Measurements from ENCODE around the gene GIPR. TPM values are rescaled to one million over a fixed set of nuclear protein-coding genes. Genes with fewer than 3 reads are reported as not detected.
A peak's percentile ranks its signal among the peaks of the same experiment; 100 is the strongest.

The GIPR gene
- polyA plus RNA-seq, 2 donors, result 0.62 to 2.1 TPM

DNA sequence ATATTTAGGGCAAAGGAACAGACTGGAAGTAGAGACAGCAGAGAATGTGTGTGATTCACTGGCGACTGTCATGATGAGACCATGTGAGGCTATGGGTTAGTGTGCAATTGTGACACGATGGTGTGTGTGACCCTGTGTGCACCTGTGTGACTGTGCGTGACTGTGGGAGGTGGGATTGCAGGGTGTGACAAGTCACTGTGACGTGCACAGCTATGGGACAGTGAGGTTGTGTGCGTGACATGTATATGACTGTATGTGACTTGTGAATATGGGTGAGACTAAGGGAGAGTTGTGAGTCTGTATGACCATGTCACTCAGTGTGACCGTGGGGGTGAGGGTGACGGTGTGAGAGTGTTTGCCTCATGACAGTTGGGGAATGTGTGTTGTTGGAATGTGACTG lies 3.4 kb upstream of the GIPR start:
- 66 to 76% methylated on average over 7 of the region's 7 CpGs for WGBS, 2 donors
- Histone ChIP-seq H3K9me3 (ENCODE audit: control insufficient read depth in 2 of 2, insufficient read depth in 1 of 2, low read depth in 1 of 2, low read length in 1 of 2) (no peaks in the 10 kb centered on the region), H3K4me3 (ENCODE audit: low read depth in 1 of 2, low read length in 2 of 2) (no peak overlapping the region), H3K27me3 (ENCODE audit: control insufficient read depth in 1 of 2, insufficient read depth in 2 of 2, low read length in 2 of 2) (no peaks in the 10 kb centered on the region), H3K36me3 (ENCODE audit: control insufficient read depth in 2 of 2, insufficient read depth in 2 of 2, low read length in 1 of 2) (no peaks in the 10 kb centered on the region), H3K27ac (ENCODE audit: low read depth in 2 of 2, low read length in 1 of 2) (no peak overlapping the region), H3K4me1 (ENCODE audit: control insufficient read depth in 2 of 2, insufficient read depth in 2 of 2, low read length in 1 of 2) (peaks cover 0 to 7% of the 10 kb centered on the region in 2 donors)

DNA sequence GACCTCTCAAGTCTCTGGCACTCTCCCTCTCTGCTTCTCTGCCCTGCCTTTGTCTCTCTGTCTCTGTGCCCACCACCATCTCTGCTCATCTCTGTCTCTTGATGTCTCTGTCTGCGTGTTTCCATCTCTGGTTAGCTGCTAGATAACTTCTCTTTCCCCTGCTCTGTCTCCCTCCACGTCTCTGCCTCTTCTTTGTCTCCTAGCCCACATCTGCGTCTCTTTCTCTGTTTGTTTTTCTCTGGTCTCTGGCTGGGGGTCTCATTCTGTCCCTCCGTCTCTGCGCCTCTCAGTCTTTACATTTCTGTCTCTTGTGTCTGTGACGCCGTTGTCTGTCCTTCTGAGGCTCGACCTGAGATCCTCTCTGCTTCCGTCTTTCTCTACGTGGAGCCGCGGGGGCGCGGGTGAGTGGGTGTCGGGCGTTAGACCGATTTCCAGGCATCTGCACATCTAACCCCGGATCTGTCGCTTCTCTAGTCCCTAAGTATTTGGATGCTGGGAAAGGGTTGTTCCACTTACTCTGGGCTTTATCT lies 386 bp downstream of the GIPR start:
- H3K27me3 ChIP-seq (ENCODE audit: control insufficient read depth in 1 of 2, insufficient read depth in 2 of 2, low read length in 2 of 2), result peaks cover 0 to 2% of the 10 kb centered on the region in 2 donors

GRCh38 chr19:45670670-45671453 lies 2.8 kb downstream of the GIPR start:
- Histone ChIP-seq H3K4me3 (ENCODE audit: low read depth in 1 of 2, low read length in 2 of 2) (no peak overlapping the region), H3K27me3 (ENCODE audit: control insufficient read depth in 1 of 2, insufficient read depth in 2 of 2, low read length in 2 of 2) (peaks cover 0 to 2% of the 10 kb centered on the region in 2 donors), H3K36me3 (ENCODE audit: control insufficient read depth in 2 of 2, insufficient read depth in 2 of 2, low read length in 1 of 2) (no peaks in the 10 kb centered on the region), H3K4me1 (ENCODE audit: control insufficient read depth in 2 of 2, insufficient read depth in 2 of 2, low read length in 1 of 2) (peaks cover 5 to 7% of the 10 kb centered on the region in 2 donors), H3K27ac (ENCODE audit: low read depth in 2 of 2, low read length in 1 of 2) (no peak overlapping the region), H3K9me3 (ENCODE audit: control insufficient read depth in 2 of 2, insufficient read depth in 1 of 2, low read depth in 1 of 2, low read length in 1 of 2) (no peaks in the 10 kb centered on the region)
- WGBS, 2 donors, result 15 to 17% methylated on average over 41 to 42 of the region's 42 CpGs

More for the DNA sequence above, 386 bp downstream of the GIPR start:
- Histone ChIP-seq H3K27ac (ENCODE audit: low read depth in 2 of 2, low read length in 1 of 2) (peak overlapping the region in 1 of 2 donors; percentile 36), H3K4me1 (ENCODE audit: control insufficient read depth in 2 of 2, insufficient read depth in 2 of 2, low read length in 1 of 2) (peaks cover 5 to 7% of the 10 kb centered on the region in 2 donors), H3K4me3 (ENCODE audit: low read depth in 1 of 2, low read length in 2 of 2) (peak overlapping the region; percentile 28 to 32), H3K36me3 (ENCODE audit: control insufficient read depth in 2 of 2, insufficient read depth in 2 of 2, low read length in 1 of 2) (no peaks in the 10 kb centered on the region), H3K9me3 (ENCODE audit: control insufficient read depth in 2 of 2, insufficient read depth in 1 of 2, low read depth in 1 of 2, low read length in 1 of 2) (no peaks in the 10 kb centered on the region)
- WGBS, 2 donors, result 0 to 1% methylated on average over 19 of the region's 19 CpGs

- peaks cover 5 to 10% of the 10 kb centered on the region in 2 donors for H3K4me1 ChIP-seq (ENCODE audit: control insufficient read depth in 2 of 2, insufficient read depth in 2 of 2, low read length in 1 of 2)
- H3K36me3 ChIP-seq (ENCODE audit: control insufficient read depth in 2 of 2, insufficient read depth in 2 of 2, low read length in 1 of 2), result no peaks in the 10 kb centered on the region
- H3K27me3 ChIP-seq (ENCODE audit: control insufficient read depth in 1 of 2, insufficient read depth in 2 of 2, low read length in 2 of 2), result peaks cover 0 to 2% of the 10 kb centered on the region in 2 donors
- no peak overlapping the region for H3K27ac ChIP-seq (ENCODE audit: low read depth in 2 of 2, low read length in 1 of 2)
- no peak overlapping the region for H3K4me3 ChIP-seq (ENCODE audit: low read depth in 1 of 2, low read length in 2 of 2)
- WGBS, 2 donors, result 67 to 69% methylated on average over 7 of the region's 7 CpGs
- H3K9me3 ChIP-seq (ENCODE audit: control insufficient read depth in 2 of 2, insufficient read depth in 1 of 2, low read depth in 1 of 2, low read length in 1 of 2), result peaks cover 0 to 3% of the 10 kb centered on the region in 2 donors
Measured at GRCh38 chr19:45674946-45675345, 6.9 kb downstream of the GIPR start.

DNA sequence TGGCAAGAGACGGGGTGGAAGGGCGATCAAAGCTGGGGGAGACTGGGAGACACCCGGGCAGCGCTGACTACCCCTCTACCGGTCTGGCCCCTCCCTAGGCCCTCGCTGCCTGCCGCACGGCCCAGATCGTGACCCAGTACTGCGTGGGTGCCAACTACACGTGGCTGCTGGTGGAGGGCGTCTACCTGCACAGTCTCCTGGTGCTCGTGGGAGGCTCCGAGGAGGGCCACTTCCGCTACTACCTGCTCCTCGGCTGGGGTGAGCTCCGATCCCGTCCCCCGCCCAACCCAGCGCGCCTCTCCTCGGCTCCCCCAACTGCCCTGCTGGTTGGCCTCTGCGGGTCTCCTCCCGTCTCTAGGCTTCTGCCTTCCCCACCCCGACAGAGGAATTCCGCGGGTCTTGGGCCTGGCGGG lies 8.8 kb downstream of the GIPR start:
- no peak overlapping the region for H3K27ac ChIP-seq (ENCODE audit: low read depth in 2 of 2, low read length in 1 of 2)
- 4 to 7% methylated on average over 26 to 28 of the region's 28 CpGs for WGBS, 2 donors
- H3K4me3 ChIP-seq (ENCODE audit: low read depth in 1 of 2, low read length in 2 of 2), result peak overlapping the region; percentile 42 to 43
- no peaks in the 10 kb centered on the region for H3K36me3 ChIP-seq (ENCODE audit: control insufficient read depth in 2 of 2, insufficient read depth in 2 of 2, low read length in 1 of 2)
- H3K4me1 ChIP-seq (ENCODE audit: control insufficient read depth in 2 of 2, insufficient read depth in 2 of 2, low read length in 1 of 2), result peaks cover 0 to 10% of the 10 kb centered on the region in 2 donors
- H3K9me3 ChIP-seq (ENCODE audit: control insufficient read depth in 2 of 2, insufficient read depth in 1 of 2, low read depth in 1 of 2, low read length in 1 of 2), result peaks cover 0 to 3% of the 10 kb centered on the region in 2 donors
- H3K27me3 ChIP-seq (ENCODE audit: control insufficient read depth in 1 of 2, insufficient read depth in 2 of 2, low read length in 2 of 2), result no peaks in the 10 kb centered on the region

GRCh38 chr19:45677351-45678230 lies 9.6 kb downstream of the GIPR start:
- Histone ChIP-seq H3K27ac (ENCODE audit: low read depth in 2 of 2, low read length in 1 of 2) (peak overlapping the region in 1 of 2 donors; percentile 5), H3K36me3 (ENCODE audit: control insufficient read depth in 2 of 2, insufficient read depth in 2 of 2, low read length in 1 of 2) (no peaks in the 10 kb centered on the region), H3K27me3 (ENCODE audit: control insufficient read depth in 1 of 2, insufficient read depth in 2 of 2, low read length in 2 of 2) (no peaks in the 10 kb centered on the region), H3K9me3 (ENCODE audit: control insufficient read depth in 2 of 2, insufficient read depth in 1 of 2, low read depth in 1 of 2, low read length in 1 of 2) (peaks cover 0 to 3% of the 10 kb centered on the region in 2 donors), H3K4me3 (ENCODE audit: low read depth in 1 of 2, low read length in 2 of 2) (peak overlapping the region; percentile 12 to 42), H3K4me1 (ENCODE audit: control insufficient read depth in 2 of 2, insufficient read depth in 2 of 2, low read length in 1 of 2) (peaks cover 0 to 10% of the 10 kb centered on the region in 2 donors)
- WGBS, 2 donors, result 4 to 8% methylated on average over 49 of the region's 49 CpGs

GRCh38 chr19:45681391-45682015 lies 13.5 kb downstream of the GIPR start:
- Histone ChIP-seq H3K4me3 (ENCODE audit: low read depth in 1 of 2, low read length in 2 of 2) (peak overlapping the region; percentile 18 to 28), H3K4me1 (ENCODE audit: control insufficient read depth in 2 of 2, insufficient read depth in 2 of 2, low read length in 1 of 2) (peaks cover 0 to 10% of the 10 kb centered on the region in 2 donors), H3K27ac (ENCODE audit: low read depth in 2 of 2, low read length in 1 of 2) (peak overlapping the region; percentile 71 to 88), H3K27me3 (ENCODE audit: control insufficient read depth in 1 of 2, insufficient read depth in 2 of 2, low read length in 2 of 2) (no peaks in the 10 kb centered on the region), H3K36me3 (ENCODE audit: control insufficient read depth in 2 of 2, insufficient read depth in 2 of 2, low read length in 1 of 2) (peaks cover 3 to 10% of the 10 kb centered on the region in 2 donors), H3K9me3 (ENCODE audit: control insufficient read depth in 2 of 2, insufficient read depth in 1 of 2, low read depth in 1 of 2, low read length in 1 of 2) (peaks cover 0 to 3% of the 10 kb centered on the region in 2 donors)
- WGBS, 2 donors, result 2 to 3% methylated on average over 51 of the region's 51 CpGs

- Histone ChIP-seq H3K4me1 (ENCODE audit: control insufficient read depth in 2 of 2, insufficient read depth in 2 of 2, low read length in 1 of 2) (peaks cover 0 to 6% of the 10 kb centered on the region in 2 donors), H3K27ac (ENCODE audit: low read depth in 2 of 2, low read length in 1 of 2) (peak overlapping the region; percentile 71 to 88), H3K36me3 (ENCODE audit: control insufficient read depth in 2 of 2, insufficient read depth in 2 of 2, low read length in 1 of 2) (peaks cover 3 to 13% of the 10 kb centered on the region in 2 donors), H3K27me3 (ENCODE audit: control insufficient read depth in 1 of 2, insufficient read depth in 2 of 2, low read length in 2 of 2) (no peaks in the 10 kb centered on the region), H3K4me3 (ENCODE audit: low read depth in 1 of 2, low read length in 2 of 2) (no peak overlapping the region), H3K9me3 (ENCODE audit: control insufficient read depth in 2 of 2, insufficient read depth in 1 of 2, low read depth in 1 of 2, low read length in 1 of 2) (peaks cover 0 to 3% of the 10 kb centered on the region in 2 donors)
- 42 to 52% methylated on average over 8 of the region's 8 CpGs for WGBS, 2 donors
Measured at GRCh38 chr19:45682117-45682516, 14.1 kb downstream of the GIPR start.

- no peaks in the 10 kb centered on the region for H3K27me3 ChIP-seq (ENCODE audit: control insufficient read depth in 1 of 2, insufficient read depth in 2 of 2, low read length in 2 of 2)
- no peaks in the 10 kb centered on the region for H3K9me3 ChIP-seq (ENCODE audit: control insufficient read depth in 2 of 2, insufficient read depth in 1 of 2, low read depth in 1 of 2, low read length in 1 of 2)
- H3K27ac ChIP-seq (ENCODE audit: low read depth in 2 of 2, low read length in 1 of 2), result no peak overlapping the region
- H3K4me3 ChIP-seq (ENCODE audit: low read depth in 1 of 2, low read length in 2 of 2), result no peak overlapping the region
- 69 to 76% methylated on average over 5 of the region's 5 CpGs for WGBS, 2 donors
- peaks cover 3 to 21% of the 10 kb centered on the region in 2 donors for H3K36me3 ChIP-seq (ENCODE audit: control insufficient read depth in 2 of 2, insufficient read depth in 2 of 2, low read length in 1 of 2)
- H3K4me1 ChIP-seq (ENCODE audit: control insufficient read depth in 2 of 2, insufficient read depth in 2 of 2, low read length in 1 of 2), result peaks cover 0 to 2% of the 10 kb centered on the region in 2 donors
Measured at GRCh38 chr19:45682908-45683307, 14.9 kb downstream of the GIPR start.

All from esophagus (tissue), 2 donors.